22Rv1 (cell line): ENCODE results near the gene PC.

Source experiments
- CTCF ChIP-seq: fragments of 450-650 bp; IDR thresholded peaks from 2 replicates; pipeline ENCODE4 v1.5.1; 2017; ENCODE audit warnings: mild to moderate bottlenecking
- ZFX ChIP-seq: fragments of 450-650 bp; IDR thresholded peaks from 2 replicates; pipeline ENCODE4 v1.6.1; 2017; ENCODE audit warnings: antibody characterized with exemption, borderline replicate concordance

GRCh38 chr11:66885950-66886440 lies 72.2 kb downstream of the PC start:
- TF ChIP-seq CTCF, result no peak
- TF ChIP-seq ZFX, result no peak
